GM21447 (cell line): ENCODE data around the gene PDCD4.

Source experiments
- ATAC-seq: cut with Tn5 transposase; IDR thresholded peaks from one replicate; pipeline ENCODE4 v1.9.1; 2021; ENCODE audit not compliant: unreplicated experiment

PDCD4 gene

GRCh38 chr10:110860576-110861241 lies 11.0 kb upstream of the PDCD4 start:
- peak; percentile 46 for ATAC-seq

GRCh38 chr10:110861476-110861875 lies 10.3 kb upstream of the PDCD4 start:
- no peak for ATAC-seq

- ATAC-seq, result no peak
Measured at GRCh38 chr10:110861930-110862649, 9.6 kb upstream of the PDCD4 start.

GRCh38 chr10:110862961-110863360 lies 8.8 kb upstream of the PDCD4 start:
- no peak for ATAC-seq

- no peak for ATAC-seq
Measured at GRCh38 chr10:110863361-110863760, 8.4 kb upstream of the PDCD4 start.

- no peak for ATAC-seq
Measured at GRCh38 chr10:110863956-110864355, 7.8 kb upstream of the PDCD4 start.

GRCh38 chr10:110864662-110865140 lies 7.0 kb upstream of the PDCD4 start:
- ATAC-seq, result peak; percentile 56

- ATAC-seq, result no peak
Measured at GRCh38 chr10:110865186-110865808, 6.4 kb upstream of the PDCD4 start.

GRCh38 chr10:110865809-110866482 lies 5.8 kb upstream of the PDCD4 start:
- no peak for ATAC-seq

GRCh38 chr10:110867011-110867806 lies 4.5 kb upstream of the PDCD4 start:
- ATAC-seq, result peak; percentile 30

GRCh38 chr10:110867807-110868465 lies 3.8 kb upstream of the PDCD4 start:
- ATAC-seq, result no peak

GRCh38 chr10:110868981-110869380 lies 2.7 kb upstream of the PDCD4 start:
- ATAC-seq, result no peak

GRCh38 chr10:110870823-110871297 lies 868 bp upstream of the PDCD4 start:
- no peak for ATAC-seq

GRCh38 chr10:110872145-110872983 lies 636 bp downstream of the PDCD4 start:
- ATAC-seq, result peak; percentile 44

GRCh38 chr10:110872984-110873923 lies 1.5 kb downstream of the PDCD4 start:
- ATAC-seq, result no peak

GRCh38 chr10:110873951-110874350 lies 2.2 kb downstream of the PDCD4 start:
- no peak for ATAC-seq

GRCh38 chr10:110876000-110876399 lies 4.3 kb downstream of the PDCD4 start:
- no peak for ATAC-seq

- no peak for ATAC-seq
Measured at GRCh38 chr10:110876788-110877187, 5.1 kb downstream of the PDCD4 start.
